H1 (cell line): ENCODE measurements around the gene TPBGL. TPM values are rescaled to one million over a fixed set of nuclear protein-coding genes. Genes with fewer than 3 reads are reported as not detected.

Experiments used
- CTCF ChIA-PET: fragments of 300-600 bp; sonication (Branson Sonifier 250); formaldehyde crosslinking; loops from one replicate; lab custom pipeline; 2021; ENCODE audit not compliant: partially characterized antibody; lab: Charles Lee
- POLR2A ChIA-PET: fragments of 300-600 bp; sonication (Branson Sonifier 250); formaldehyde crosslinking; loops from one replicate; lab custom pipeline; 2021; ENCODE audit warnings: inconsistent platforms; ENCODE audit not compliant: partially characterized antibody; lab: Charles Lee
- DNase-seq, 2 experiments: peaks; one replicate each; pipeline versions ENCODE4 v3.0.0 to v3.0.0-alpha.2; 2010 to 2022; ENCODE audit warnings: low spot score in 2 of 2, low read depth in 1 of 2, mixed read lengths in 1 of 2
- FAIRE-seq: peaks from 2 replicates; lab custom pipeline; 2011; peaks lifted over from hg19 to GRCh38; lab: Jason Lieb, UNC
- H2AFZ ChIP-seq: 2 replicates; pipeline ENCODE4 v1.8.1; 2012; ENCODE audit warnings: low read length, inconsistent platforms
- H2AK5ac ChIP-seq: 2 replicates; pipeline ENCODE4 v1.6.1; 2013; ENCODE audit warnings: low read depth, low read length
- H2BK120ac ChIP-seq: replicated peaks from 2 replicates; pipeline ENCODE3; 2013; ENCODE audit warnings: low read depth, low read length, inconsistent platforms
- H2BK12ac ChIP-seq: 2 replicates; pipeline ENCODE4 v1.6.1; 2013; ENCODE audit warnings: low read depth, low read length
- H2BK15ac ChIP-seq: 2 replicates; pipeline ENCODE4 v1.6.1; 2013; ENCODE audit warnings: low read length
- H2BK20ac ChIP-seq: 2 replicates; pipeline ENCODE4 v1.6.1; 2013; ENCODE audit warnings: low read length
- H2BK5ac ChIP-seq: 2 replicates; pipeline ENCODE4 v1.6.1; 2013; ENCODE audit warnings: low read depth, low read length
- H3K14ac ChIP-seq: 2 replicates; pipeline ENCODE4 v1.6.1; 2013; ENCODE audit warnings: inconsistent platforms; ENCODE audit not compliant: insufficient read length
- H3K18ac ChIP-seq: 2 replicates; pipeline ENCODE4 v1.6.1; 2013; ENCODE audit warnings: low read length; ENCODE audit errors: extremely low read depth
- H3K23ac ChIP-seq: 2 replicates; pipeline ENCODE4 v1.6.1; 2013; ENCODE audit warnings: inconsistent platforms; ENCODE audit not compliant: insufficient read length
- H3K23me2 ChIP-seq: 2 replicates; pipeline ENCODE4 v1.6.1; 2013; ENCODE audit warnings: low read depth, low read length
- H3K27ac ChIP-seq: 2 replicates; pipeline ENCODE4 v1.6.1; 2011; ENCODE audit warnings: low read depth, low read length, inconsistent platforms
- H3K27me3 ChIP-seq, 4 experiments: replicated peaks in 1 of 4; 1 replicate in 1 of 4; 2 replicates in 3 of 4; pipeline versions ENCODE4 v1.6.1 to v1.8.1; 2011 to 2013; ENCODE audit warnings: low read length in 3 of 4, mild to moderate bottlenecking in 3 of 4, inconsistent platforms in 2 of 4, mixed read lengths in 2 of 4, moderate library complexity in 1 of 4; ENCODE audit not compliant: control insufficient read depth in 3 of 4, insufficient read depth in 3 of 4; ENCODE audit errors: extremely low read depth in 1 of 4
- H3K36me3 ChIP-seq, 4 experiments: 2 replicates each; pipeline versions ENCODE4 v1.6.1 to v1.8.1; 2011 to 2013; ENCODE audit warnings: mild to moderate bottlenecking in 4 of 4, low read length in 3 of 4, moderate library complexity in 2 of 4, control low read depth in 1 of 4, inconsistent platforms in 1 of 4; ENCODE audit not compliant: insufficient read depth in 4 of 4, control insufficient read depth in 2 of 4
- H3K4ac ChIP-seq: replicated peaks from 2 replicates; pipeline ENCODE3; 2013; ENCODE audit warnings: low read length, low read depth, mixed read lengths, inconsistent platforms; ENCODE audit not compliant: insufficient read length
- H3K4me1 ChIP-seq, 4 experiments: replicated peaks in 1 of 4; 1 replicate in 1 of 4; 2 replicates in 3 of 4; pipeline versions ENCODE4 v1.6.1 to v1.8.1; 2011 to 2013; ENCODE audit warnings: low read length in 3 of 4, inconsistent platforms in 2 of 4, mixed read lengths in 1 of 4; ENCODE audit not compliant: insufficient read depth in 4 of 4, control insufficient read depth in 3 of 4
- H3K4me2 ChIP-seq, 2 experiments: 2 replicates each; pipeline versions ENCODE4 v1.6.1 to v1.8.1; 2011 to 2013; ENCODE audit warnings: low read depth in 2 of 2, low read length in 2 of 2, control low read depth in 1 of 2, inconsistent platforms in 1 of 2, mild to moderate bottlenecking in 1 of 2; ENCODE audit not compliant: insufficient read depth in 1 of 2
- H3K4me3 ChIP-seq, 4 experiments: fragments of 200-600, 300-600 bp in 1 of 4; sonication (generic), shearing (Covaris generic), sonication (Bioruptor Twin) in 1 of 4; 2 replicates each; pipeline versions ENCODE4 v1.5.1 to v1.8.1; 2011 to 2016; ENCODE audit warnings: low read length in 4 of 4, low read depth in 3 of 4, control low read depth in 2 of 4, inconsistent platforms in 2 of 4, mild to moderate bottlenecking in 2 of 4, mixed read lengths in 1 of 4, moderate library complexity in 1 of 4; ENCODE audit not compliant: insufficient read depth in 2 of 4; ENCODE audit errors: extremely low read depth in 1 of 4
- H3K56ac ChIP-seq: replicated peaks from 2 replicates; pipeline ENCODE3; 2013; ENCODE audit warnings: low read depth, mild to moderate bottlenecking, mixed read lengths, low read length, inconsistent platforms; ENCODE audit not compliant: insufficient read length
- H3K79me1 ChIP-seq: 2 replicates; pipeline ENCODE4 v1.6.1; 2013; ENCODE audit warnings: low read depth, low read length, control low read depth
- H3K79me2 ChIP-seq, 2 experiments: 2 replicates each; pipeline versions ENCODE4 v1.6.1 to v1.8.1; 2012 to 2013; ENCODE audit warnings: low read length in 2 of 2, mild to moderate bottlenecking in 2 of 2, inconsistent platforms in 1 of 2; ENCODE audit not compliant: insufficient read depth in 2 of 2, control insufficient read depth in 1 of 2
- H3K9ac ChIP-seq, 4 experiments: replicated peaks in 1 of 4; 1 replicate in 1 of 4; 2 replicates in 3 of 4; pipeline versions ENCODE4 v1.6.1 to v1.8.1; 2011 to 2013; ENCODE audit warnings: low read depth in 3 of 4, low read length in 3 of 4, control low read depth in 2 of 4, mild to moderate bottlenecking in 2 of 4, moderate library complexity in 2 of 4, inconsistent platforms in 1 of 4; ENCODE audit errors: extremely low read depth in 1 of 4
- H3K9me3 ChIP-seq, 2 experiments: 2 replicates each; pipeline versions ENCODE4 v1.6.1 to v1.8.1; 2012 to 2013; ENCODE audit warnings: mild to moderate bottlenecking in 2 of 2, moderate library complexity in 2 of 2, control low read depth in 1 of 2, inconsistent platforms in 1 of 2, low read depth in 1 of 2, low read length in 1 of 2, mixed read lengths in 1 of 2; ENCODE audit not compliant: insufficient read depth in 2 of 2
- H4K20me1 ChIP-seq, 2 experiments: replicated peaks in 1 of 2; 2 replicates each; pipeline versions ENCODE3 to v1.8.1; 2011 to 2013; ENCODE audit warnings: inconsistent platforms in 2 of 2, low read length in 2 of 2, mild to moderate bottlenecking in 1 of 2; ENCODE audit not compliant: insufficient read depth in 2 of 2, control insufficient read depth in 1 of 2
- H4K5ac ChIP-seq: 2 replicates; pipeline ENCODE4 v1.6.1; 2013; ENCODE audit warnings: low read length, low read depth, mixed read lengths, inconsistent platforms; ENCODE audit not compliant: insufficient read length
- H4K8ac ChIP-seq: 2 replicates; pipeline ENCODE4 v1.8.0; 2013; ENCODE audit warnings: mild to moderate bottlenecking, moderate library complexity, low read length, inconsistent platforms; ENCODE audit not compliant: insufficient read depth; ENCODE audit errors: extremely low read depth
- H4K91ac ChIP-seq: replicated peaks from 2 replicates; pipeline ENCODE3; 2013; ENCODE audit warnings: low read length, mixed read lengths, inconsistent platforms; ENCODE audit not compliant: insufficient read length
- CEBPB ChIP-seq: IDR thresholded peaks from 2 replicates; pipeline ENCODE4 v1.6.1; 2012; ENCODE audit warnings: low read depth, low read length
- EGR1 ChIP-seq: IDR thresholded peaks from 2 replicates; pipeline ENCODE4 v1.6.1; 2011; ENCODE audit warnings: low read depth, low read length, borderline replicate concordance
- EP300 ChIP-seq, 2 experiments: IDR thresholded peaks; 1 replicate in 1 of 2; 2 replicates in 1 of 2; pipeline ENCODE4 v1.6.1; 2011 to 2012; ENCODE audit warnings: low read depth in 2 of 2, low read length in 2 of 2, mild to moderate bottlenecking in 2 of 2, borderline replicate concordance in 1 of 2, inconsistent platforms in 1 of 2, moderate library complexity in 1 of 2
- FOSL1 ChIP-seq: IDR thresholded peaks from 2 replicates; pipeline ENCODE4 v1.6.1; 2011; ENCODE audit warnings: mild to moderate bottlenecking, low read depth, low read length, moderate library complexity; ENCODE audit not compliant: insufficient read depth
- HDAC6 ChIP-seq: IDR thresholded peaks from one replicate; pipeline ENCODE4 v1.7.1; 2012; ENCODE audit warnings: low read depth, mild to moderate bottlenecking, inconsistent platforms, low read length, moderate library complexity
- JUN ChIP-seq: IDR thresholded peaks from 2 replicates; pipeline ENCODE4 v1.6.1; 2011; ENCODE audit warnings: low read depth, mild to moderate bottlenecking, improper control_type of control experiment, low read length
- KDM5A ChIP-seq: fragments of 200-600 bp; IDR thresholded peaks from 2 replicates; pipeline ENCODE4 v1.7.1; 2012; ENCODE audit warnings: mild to moderate bottlenecking, low read length, inconsistent platforms, mixed read lengths
- POLR2A ChIP-seq, 2 experiments: IDR thresholded peaks; 1 replicate in 1 of 2; 2 replicates in 1 of 2; pipeline ENCODE4 v1.6.1; 2011; ENCODE audit warnings: low read depth in 2 of 2, low read length in 2 of 2, mild to moderate bottlenecking in 2 of 2; ENCODE audit errors: control extremely low read depth in 1 of 2
- POLR2AphosphoS5 ChIP-seq: IDR thresholded peaks from 2 replicates; pipeline ENCODE4 v1.6.1; 2011; ENCODE audit warnings: low read depth, low read length
- SAP30 ChIP-seq: fragments of 300-600 bp; sonication (generic); IDR thresholded peaks from 2 replicates; pipeline ENCODE4 v1.7.1; 2012; ENCODE audit warnings: low read length, moderate library complexity, mild to moderate bottlenecking, inconsistent platforms; ENCODE audit not compliant: insufficient read depth, insufficient replicate concordance
- SP1 ChIP-seq: IDR thresholded peaks from 2 replicates; pipeline ENCODE4 v1.6.1; 2011; ENCODE audit warnings: low read depth, low read length
- TAF7 ChIP-seq: optimal IDR thresholded peaks from 2 replicates; pipeline ENCODE3; 2011; ENCODE audit warnings: low read depth, mild to moderate bottlenecking, inconsistent platforms, low read length, moderate library complexity, borderline replicate concordance
- TEAD4 ChIP-seq: IDR thresholded peaks from 2 replicates; pipeline ENCODE4 v1.6.1; 2012; ENCODE audit warnings: low read depth, low read length, inconsistent platforms, mixed read lengths
- YY1 ChIP-seq: IDR thresholded peaks from 2 replicates; pipeline ENCODE4 v1.6.1; 2011; ENCODE audit warnings: low read depth, mild to moderate bottlenecking, low read length
- WGBS, 2 experiments: shearing (Covaris generic) in 1 of 2; methylation state at CpG; one replicate each; pipeline versions ENCODE4 v1.1.6 to v1.1.7; 2013 to 2015; ENCODE audit warnings: low lambda C conversion rate in 2 of 2, mixed read lengths in 2 of 2, inconsistent platforms in 1 of 2, low coverage in 1 of 2, missing lambda C conversion rate in 1 of 2; ENCODE audit not compliant: insufficient replicate concordance in 2 of 2, insufficient coverage in 1 of 2, insufficient read length in 1 of 2; ENCODE audit errors: extremely low coverage in 1 of 2, missing lambda C conversion rate in 1 of 2; 5-methylcytosine and 5-hydroxymethylcytosine counted together
- polyA plus RNA-seq, 7 experiments: library from polyadenylated mRNA; depleted of rRNA in 3 of 7; stranded (reverse) in 5 of 7; unstranded in 2 of 7; fragments of >200 nt in 5 of 7; fragments of 200-250 nt in 2 of 7; gene quantifications; 1 replicate in 5 of 7; 2 replicates in 1 of 7; 4 replicates in 1 of 7; pipeline versions ENCODE4 v1.2.1 to v1.2.3, GENCODE V29; 2011 to 2013; ENCODE audit warnings: missing spikeins in 2 of 7, mixed read lengths in 2 of 7
- total RNA-seq: library from RNA; stranded (reverse); fragmentation: NEBNext Ultra II Directional; extraction: Animal tissue kit (Norgen Biotek cat#: 25700); gene quantifications from 2 replicates; pipeline ENCODE4 v1.2.1, GENCODE V29; 2021
- TF ChIP-seq, protein P1 (sequence below): IDR thresholded peaks from 2 replicates; pipeline ENCODE4 v1.6.1; 2012; ENCODE audit warnings: inconsistent platforms

The TPBGL gene
- total and polyA plus RNA-seq, 2 of the 8 experiments (the other 6 are each of a cell fraction or from before 2014, with no cell fraction given) = 0.26 to 0.37 TPM

GRCh38 chr11:75287579-75287978 lies 47.0 kb downstream of the TPBGL start:
- H2BK120ac ChIP-seq = no peak overlapping the region
- 93% methylated on average over 17 of the region's 17 CpGs; no CpG with 5 or more reads in 1 of the 2 experiments for WGBS, 2 experiments
- no peak overlapping the region for H3K4me2 ChIP-seq
- no peak overlapping the region for H2AK5ac ChIP-seq
- no peak overlapping the region for H4K5ac ChIP-seq
- H3K27ac ChIP-seq = no peak overlapping the region
- ChIA-PET CTCF (interaction anchor here (0.7 to 2.1 kb wide), 9 partner anchors 9 to 157 kb away, joined by 3 to 12 read pairs (median 3); partner anchors contain the start of gene TPBGL), POLR2A (interaction anchor here (0.8 to 1.0 kb wide), 3 partner anchors 62 to 119 kb away, joined by 3 read pairs; no protein-coding TSS in a partner anchor)
- no peak overlapping the region for H4K8ac ChIP-seq
- H2BK12ac ChIP-seq = no peak overlapping the region
- H4K91ac ChIP-seq = no peak overlapping the region
- no peaks in the 10 kb centered on the region for H3K27me3 ChIP-seq
- FAIRE-seq = no peak
- H3K4me1 ChIP-seq = peaks cover 0 to 6% (median 0%) of the 10 kb centered on the region in 4 experiments; a peak in 1 of 7 replicates
- H3K23ac ChIP-seq = no peak overlapping the region
- H3K79me1 ChIP-seq = no peaks in the 10 kb centered on the region
- H3K18ac ChIP-seq = no peak overlapping the region
- H4K20me1 ChIP-seq = peaks cover 0 to 2% of the 10 kb centered on the region in 2 experiments
- H2BK20ac ChIP-seq = no peak overlapping the region
- no peak overlapping the region; a peak in 2 of 7 replicates for H3K9ac ChIP-seq
- no peak overlapping the region for H3K56ac ChIP-seq
- no peaks in the 10 kb centered on the region for H3K23me2 ChIP-seq
- H2BK15ac ChIP-seq = no peak overlapping the region
- H2AFZ ChIP-seq = no peak overlapping the region
- no peak overlapping the region for H2BK5ac ChIP-seq
- no peak for DNase-seq
- no peak overlapping the region for H3K14ac ChIP-seq
- no peaks in the 10 kb centered on the region for H3K79me2 ChIP-seq
- H3K4ac ChIP-seq = no peak overlapping the region
- no peaks in the 10 kb centered on the region for H3K36me3 ChIP-seq
- H3K9me3 ChIP-seq = no peaks in the 10 kb centered on the region
- H3K4me3 ChIP-seq = no peak overlapping the region
- TF ChIP-seq FOSL1 = no peak
- no peak for TF ChIP-seq CEBPB
- TF ChIP-seq EGR1 = no peak
- TF ChIP-seq TEAD4 = no peak
- no peak for TF ChIP-seq YY1
- no peak for TF ChIP-seq EP300 (IDR thresholded peaks at IDR 0.05; ENCODE audit: borderline replicate concordance in 1 of 2, low read depth in 2 of 2, low read length in 2 of 2)
- no peak for TF ChIP-seq POLR2A (IDR thresholded peaks at IDR 0.05; ENCODE audit: control extremely low read depth in 1 of 2, low read depth in 2 of 2, low read length in 2 of 2)
- TF ChIP-seq, protein P1, sequence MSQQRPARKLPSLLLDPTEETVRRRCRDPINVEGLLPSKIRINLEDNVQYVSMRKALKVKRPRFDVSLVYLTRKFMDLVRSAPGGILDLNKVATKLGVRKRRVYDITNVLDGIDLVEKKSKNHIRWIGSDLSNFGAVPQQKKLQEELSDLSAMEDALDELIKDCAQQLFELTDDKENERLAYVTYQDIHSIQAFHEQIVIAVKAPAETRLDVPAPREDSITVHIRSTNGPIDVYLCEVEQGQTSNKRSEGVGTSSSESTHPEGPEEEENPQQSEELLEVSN = no peak
- TF ChIP-seq JUN = no peak
- TF ChIP-seq SAP30 = no peak
- no peak for TF ChIP-seq KDM5A
- TF ChIP-seq POLR2AphosphoS5 = no peak
- TF ChIP-seq HDAC6 = no peak
- TF ChIP-seq TAF7 = no peak
- no peak for TF ChIP-seq SP1
